ENCODE results near the gene USP40. TPM values are rescaled to one million over a fixed set of nuclear protein-coding genes. Genes with fewer than 3 reads are reported as not detected.

USP40 gene
- total RNA-seq, 1 donor from 2014 or later = 39.0 TPM

GRCh38 chr2:233563663-233564430, 2.7 kb downstream of the USP40 start:
- DNase-seq (ENCODE audit: low spot score) = no peak

GRCh38 chr2:233556881-233557736, 9.5 kb downstream of the USP40 start:
- no peak for DNase-seq (ENCODE audit: low spot score)

- no peak for DNase-seq (ENCODE audit: low spot score)
Observed at GRCh38 chr2:233553366-233553765, 13.2 kb downstream of the USP40 start.

- DNase-seq (ENCODE audit: low spot score) = no peak
Observed at GRCh38 chr2:233551491-233551890, 15.1 kb downstream of the USP40 start.

GRCh38 chr2:233546774-233547173, 19.8 kb downstream of the USP40 start:
- DNase-seq (ENCODE audit: low spot score) = no peak

GRCh38 chr2:233546101-233546500, 20.5 kb downstream of the USP40 start:
- DNase-seq (ENCODE audit: low spot score) = no peak

GRCh38 chr2:233544200-233544610, 22.4 kb downstream of the USP40 start:
- DNase-seq (ENCODE audit: low spot score) = no peak

- DNase-seq (ENCODE audit: low spot score) = no peak
Observed at GRCh38 chr2:233542507-233542906, 24.1 kb downstream of the USP40 start.

GRCh38 chr2:233538741-233539140, 27.8 kb downstream of the USP40 start:
- no peak for DNase-seq (ENCODE audit: low spot score)

- DNase-seq (ENCODE audit: low spot score) = no peak
Observed at GRCh38 chr2:233535271-233535670, 31.3 kb downstream of the USP40 start.

- DNase-seq (ENCODE audit: low spot score) = no peak
Observed at GRCh38 chr2:233532971-233533370, 33.6 kb downstream of the USP40 start.

GRCh38 chr2:233531955-233532354, 34.6 kb downstream of the USP40 start:
- DNase-seq (ENCODE audit: low spot score) = no peak

- no peak for DNase-seq (ENCODE audit: low spot score)
Observed at GRCh38 chr2:233530381-233530780, 36.2 kb downstream of the USP40 start.

GRCh38 chr2:233528182-233528581, 38.4 kb downstream of the USP40 start:
- no peak for DNase-seq (ENCODE audit: low spot score)

- no peak for DNase-seq (ENCODE audit: low spot score)
Observed at GRCh38 chr2:233525791-233526190, 40.8 kb downstream of the USP40 start.

- DNase-seq (ENCODE audit: low spot score) = no peak
Observed at GRCh38 chr2:233519787-233520611, 46.6 kb downstream of the USP40 start.

- DNase-seq (ENCODE audit: low spot score) = no peak
Observed at GRCh38 chr2:233513953-233514655, 52.5 kb downstream of the USP40 start.

- DNase-seq (ENCODE audit: low spot score) = no peak
Observed at GRCh38 chr2:233503947-233504637, 62.5 kb downstream of the USP40 start.

- no peak for DNase-seq (ENCODE audit: low spot score)
Observed at GRCh38 chr2:233503481-233503880, 63.1 kb downstream of the USP40 start.

Data from mesenteric fat pad (tissue), 1 donor.